DOHH2 (cell line): ENCODE measurements around the gene DUSP1.

Experiments
- EZH2phosphoT487 ChIP-seq: fragments of 200-600 bp; sonication (generic); IDR thresholded peaks from 2 replicates; pipeline ENCODE4 v1.6.1; 2017; ENCODE audit warnings: borderline replicate concordance, mild to moderate bottlenecking, antibody characterized with exemption, low read length, moderate library complexity, mixed read lengths
- TF ChIP-seq, protein P1 (sequence below): fragments of 200-600 bp; sonication (generic); IDR thresholded peaks from one replicate; pipeline ENCODE4 v1.5.1; 2014; ENCODE audit warnings: antibody characterized with exemption, mild to moderate bottlenecking, low read depth, low read length; ENCODE audit not compliant: poor library complexity, severe bottlenecking

DNA sequence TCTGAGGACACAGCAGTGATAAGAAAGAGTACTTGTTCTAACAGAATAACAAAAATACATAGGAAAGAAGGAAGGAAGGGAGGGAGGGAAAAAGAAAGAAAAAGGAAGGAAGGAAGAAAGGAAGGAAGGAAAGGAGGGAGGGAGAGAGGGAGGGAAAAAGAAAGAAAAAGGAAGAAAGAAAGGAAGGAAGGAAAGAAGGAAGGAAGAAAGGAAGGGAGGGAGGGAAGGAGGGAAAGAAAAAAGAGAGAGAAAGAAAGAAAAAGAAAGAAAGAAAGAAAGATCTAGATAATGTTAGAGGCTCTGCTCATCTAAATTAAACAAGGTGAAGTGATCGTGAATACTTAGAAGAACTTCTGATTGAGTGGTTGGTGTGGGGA is 29.8 kb downstream of the DUSP1 start:
- TF ChIP-seq, protein P1, sequence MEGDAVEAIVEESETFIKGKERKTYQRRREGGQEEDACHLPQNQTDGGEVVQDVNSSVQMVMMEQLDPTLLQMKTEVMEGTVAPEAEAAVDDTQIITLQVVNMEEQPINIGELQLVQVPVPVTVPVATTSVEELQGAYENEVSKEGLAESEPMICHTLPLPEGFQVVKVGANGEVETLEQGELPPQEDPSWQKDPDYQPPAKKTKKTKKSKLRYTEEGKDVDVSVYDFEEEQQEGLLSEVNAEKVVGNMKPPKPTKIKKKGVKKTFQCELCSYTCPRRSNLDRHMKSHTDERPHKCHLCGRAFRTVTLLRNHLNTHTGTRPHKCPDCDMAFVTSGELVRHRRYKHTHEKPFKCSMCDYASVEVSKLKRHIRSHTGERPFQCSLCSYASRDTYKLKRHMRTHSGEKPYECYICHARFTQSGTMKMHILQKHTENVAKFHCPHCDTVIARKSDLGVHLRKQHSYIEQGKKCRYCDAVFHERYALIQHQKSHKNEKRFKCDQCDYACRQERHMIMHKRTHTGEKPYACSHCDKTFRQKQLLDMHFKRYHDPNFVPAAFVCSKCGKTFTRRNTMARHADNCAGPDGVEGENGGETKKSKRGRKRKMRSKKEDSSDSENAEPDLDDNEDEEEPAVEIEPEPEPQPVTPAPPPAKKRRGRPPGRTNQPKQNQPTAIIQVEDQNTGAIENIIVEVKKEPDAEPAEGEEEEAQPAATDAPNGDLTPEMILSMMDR = no peak
- no peak for TF ChIP-seq EZH2phosphoT487
